Activated CD8-positive, alpha-beta T cell treated with anti-CD3 and anti-CD28 coated beads for 36 hours (primary cell): ENCODE results near the gene CCIN. TPM values are rescaled to one million over a fixed set of nuclear protein-coding genes. Genes with fewer than 3 reads are reported as not detected.
"Not testable (repeated sequence)": the region's sequence is repeated elsewhere in the genome, so short reads cannot be mapped to it uniquely, and the experiment has no call there.

Experiments used
- ATAC-seq: fragments of 200-7000 bp; cut with Tn5 transposase; one replicate; pipeline ENCODE4 v1.10.0; 2021; ENCODE audit warnings: mild to moderate bottlenecking, moderate library complexity
- CTCF ChIA-PET: fragments of 350-600 bp; sonication (Branson Sonifier 250); formaldehyde crosslinking; loops from one replicate; lab custom pipeline; 2021; ENCODE audit warnings: antibody characterized with exemption; lab: Charles Lee
- POLR2A ChIA-PET: fragments of 350-600 bp; sonication (Branson Sonifier 250); formaldehyde crosslinking; loops from one replicate; lab custom pipeline; 2021; ENCODE audit warnings: antibody characterized with exemption; lab: Charles Lee
- DNase-seq: peaks from one replicate; pipeline ENCODE4 v3.0.0-alpha.2; 2020
- H3K27ac Mint-ChIP-seq: one replicate; pipeline ENCODE4 v1.8.0; 2021; ENCODE audit warnings: mild to moderate bottlenecking, mixed read lengths
- H3K27me3 Mint-ChIP-seq: one replicate; pipeline ENCODE4 v1.8.0; 2021; ENCODE audit warnings: mixed read lengths
- H3K36me3 Mint-ChIP-seq: one replicate; pipeline ENCODE4 v1.8.0; 2021; ENCODE audit warnings: low read depth, mixed read lengths
- H3K4me1 Mint-ChIP-seq: one replicate; pipeline ENCODE4 v1.8.0; 2021; ENCODE audit warnings: low read depth, mixed read lengths
- H3K4me3 Mint-ChIP-seq: one replicate; pipeline ENCODE4 v1.8.0; 2021; ENCODE audit warnings: mild to moderate bottlenecking, moderate library complexity, mixed read lengths
- H3K9me3 Mint-ChIP-seq: one replicate; pipeline ENCODE4 v1.8.0; 2021; ENCODE audit warnings: mixed read lengths
- intact Hi-C: fragments of 100-400 bp; cut with micrococcal nuclease; formaldehyde crosslinking; loops from one replicate; pipeline ENCODE4 v1.10.0; 2022
- total RNA-seq, 2 experiments: library from RNA; stranded (reverse); gene quantifications; one replicate each; pipeline ENCODE4 v1.2.3, GENCODE V29; 2021
- TF ChIP-seq, protein P1 (sequence below): fragments of 200-600 bp; IDR thresholded peaks from one replicate; pipeline ENCODE4 v1.8.0; 2022; ENCODE audit warnings: antibody characterized with exemption, mild to moderate bottlenecking

Gene CCIN
- total RNA-seq, 2 experiments from 2014 or later = not detected

- peaks cover 18% of the 10 kb centered on the region for H3K36me3 Mint-ChIP-seq
- ChIA-PET CTCF (interaction anchor here (0.8 to 2.7 kb wide), 5 partner anchors 11 to 393 kb away, joined by 3 to 17 read pairs (median 4); no protein-coding TSS in a partner anchor), POLR2A (interaction anchor here (0.7 to 1.1 kb wide), 4 partner anchors 10 to 36 kb away, joined by 3 to 4 read pairs (median 3); partner anchors contain the start of gene CLTA)
- H3K27ac Mint-ChIP-seq = no peak overlapping the region
- H3K27me3 Mint-ChIP-seq = no peaks in the 10 kb centered on the region
- ATAC-seq = no peak
- intact Hi-C loops = no loop called here
- no peaks in the 10 kb centered on the region for H3K9me3 Mint-ChIP-seq
- peaks cover 46% of the 10 kb centered on the region for H3K4me1 Mint-ChIP-seq
- TF ChIP-seq, protein P1, sequence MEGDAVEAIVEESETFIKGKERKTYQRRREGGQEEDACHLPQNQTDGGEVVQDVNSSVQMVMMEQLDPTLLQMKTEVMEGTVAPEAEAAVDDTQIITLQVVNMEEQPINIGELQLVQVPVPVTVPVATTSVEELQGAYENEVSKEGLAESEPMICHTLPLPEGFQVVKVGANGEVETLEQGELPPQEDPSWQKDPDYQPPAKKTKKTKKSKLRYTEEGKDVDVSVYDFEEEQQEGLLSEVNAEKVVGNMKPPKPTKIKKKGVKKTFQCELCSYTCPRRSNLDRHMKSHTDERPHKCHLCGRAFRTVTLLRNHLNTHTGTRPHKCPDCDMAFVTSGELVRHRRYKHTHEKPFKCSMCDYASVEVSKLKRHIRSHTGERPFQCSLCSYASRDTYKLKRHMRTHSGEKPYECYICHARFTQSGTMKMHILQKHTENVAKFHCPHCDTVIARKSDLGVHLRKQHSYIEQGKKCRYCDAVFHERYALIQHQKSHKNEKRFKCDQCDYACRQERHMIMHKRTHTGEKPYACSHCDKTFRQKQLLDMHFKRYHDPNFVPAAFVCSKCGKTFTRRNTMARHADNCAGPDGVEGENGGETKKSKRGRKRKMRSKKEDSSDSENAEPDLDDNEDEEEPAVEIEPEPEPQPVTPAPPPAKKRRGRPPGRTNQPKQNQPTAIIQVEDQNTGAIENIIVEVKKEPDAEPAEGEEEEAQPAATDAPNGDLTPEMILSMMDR = no peak
- no peak overlapping the region for H3K4me3 Mint-ChIP-seq
- no peak for DNase-seq
These were observed 14.7 kb upstream of the CCIN start for GRCh38 chr9:36154331-36154952.

- intact Hi-C loops = no loop called here
- Mint-ChIP-seq H3K36me3 (peaks cover 18% of the 10 kb centered on the region), H3K9me3 (no peaks in the 10 kb centered on the region), H3K27ac (no peak overlapping the region), H3K4me1 (peaks cover 35% of the 10 kb centered on the region), H3K4me3 (no peak overlapping the region), H3K27me3 (no peaks in the 10 kb centered on the region)
- ATAC-seq = no peak
- ChIA-PET CTCF (interaction anchor here (1.2 to 2.7 kb wide), 2 partner anchors 9 to 54 kb away, joined by 3 to 17 read pairs; no protein-coding TSS in a partner anchor), POLR2A (no interaction called here)
- DNase-seq = no peak
- TF ChIP-seq, protein P1 = no peak
These were observed 13.1 kb upstream of the CCIN start for GRCh38 chr9:36156116-36156515.

- H3K36me3 Mint-ChIP-seq = peaks cover 14% of the 10 kb centered on the region
- H3K27me3 Mint-ChIP-seq = no peaks in the 10 kb centered on the region
- H3K9me3 Mint-ChIP-seq = no peaks in the 10 kb centered on the region
- POLR2A ChIA-PET = no interaction called here
- H3K4me1 Mint-ChIP-seq = peaks cover 17% of the 10 kb centered on the region
- ATAC-seq (no peak), DNase-seq (no peak)
- no peak overlapping the region for H3K4me3 Mint-ChIP-seq
- intact Hi-C loops = no loop called here
- TF ChIP-seq, protein P1 = no peak
- CTCF ChIA-PET = interaction anchor here (2.3 kb wide), 1 partner anchor 56 kb away, joined by 20 read pairs; no protein-coding TSS in a partner anchor
- no peak overlapping the region for H3K27ac Mint-ChIP-seq
These were observed 11.1 kb upstream of the CCIN start for GRCh38 chr9:36158122-36158521.

- peaks cover 13% of the 10 kb centered on the region for H3K4me1 Mint-ChIP-seq
- no peaks in the 10 kb centered on the region for H3K27me3 Mint-ChIP-seq
- ChIA-PET CTCF (interaction anchor here (1.2 to 2.3 kb wide), 2 partner anchors 54 to 56 kb away, joined by 3 to 20 read pairs; no protein-coding TSS in a partner anchor), POLR2A (interaction anchor here (0.7 kb wide), 1 partner anchor 15 kb away, joined by 3 read pairs; no protein-coding TSS in a partner anchor)
- no peak overlapping the region for H3K4me3 Mint-ChIP-seq
- TF ChIP-seq, protein P1 = no peak
- DNase-seq = no peak
- peaks cover 12% of the 10 kb centered on the region for H3K36me3 Mint-ChIP-seq
- no peak for ATAC-seq
- intact Hi-C loops = no loop called here
- no peak overlapping the region for H3K27ac Mint-ChIP-seq
- H3K9me3 Mint-ChIP-seq = no peaks in the 10 kb centered on the region
These were observed 10.3 kb upstream of the CCIN start for GRCh38 chr9:36158917-36159316.

GRCh38 chr9:36159509-36159908, 9.7 kb upstream of the CCIN start:
- ATAC-seq, H3K4me3 Mint-ChIP-seq, H3K9me3 Mint-ChIP-seq, H3K27me3 Mint-ChIP-seq, intact Hi-C loops, DNase-seq, H3K4me1 Mint-ChIP-seq, H3K27ac Mint-ChIP-seq: not testable (repeated sequence)
- CTCF ChIA-PET = interaction anchor here (1.2 to 2.3 kb wide), 2 partner anchors 55 to 57 kb away, joined by 3 to 20 read pairs; no protein-coding TSS in a partner anchor
- peaks cover 10% of the 10 kb centered on the region for H3K36me3 Mint-ChIP-seq
- POLR2A ChIA-PET = interaction anchor here (0.7 to 0.9 kb wide), 2 partner anchors 10 to 14 kb away, joined by 3 read pairs; no protein-coding TSS in a partner anchor

DNA sequence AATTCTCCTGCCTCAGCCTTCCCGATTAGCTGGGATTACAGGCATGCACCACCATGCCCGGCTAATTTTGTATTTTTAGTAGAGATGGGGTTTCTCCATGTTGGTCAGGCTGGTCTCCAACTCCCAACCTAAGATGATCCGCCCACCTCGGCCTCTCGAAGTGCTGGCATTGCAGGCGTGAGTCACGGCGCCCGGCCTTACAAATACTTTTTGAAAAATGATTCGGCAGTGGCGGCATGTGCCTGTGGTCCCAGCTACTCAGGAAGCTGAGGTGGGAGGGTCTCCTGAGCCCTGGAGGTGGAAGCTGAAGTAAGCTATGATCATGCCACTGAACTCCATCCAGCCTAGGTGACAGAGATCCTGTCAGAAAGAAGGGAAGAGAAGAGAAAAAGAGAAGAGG, 9.1 kb upstream of the CCIN start:
- H3K4me3 Mint-ChIP-seq, H3K4me1 Mint-ChIP-seq, H3K9me3 Mint-ChIP-seq, ATAC-seq, intact Hi-C loops, DNase-seq, H3K27me3 Mint-ChIP-seq, H3K27ac Mint-ChIP-seq: not testable (repeated sequence)
- POLR2A ChIA-PET = interaction anchor here (0.9 kb wide), 1 partner anchor 10 kb away, joined by 3 read pairs; no protein-coding TSS in a partner anchor
- peaks cover 10% of the 10 kb centered on the region for H3K36me3 Mint-ChIP-seq
- CTCF ChIA-PET = interaction anchor here (0.7 to 2.3 kb wide), 2 partner anchors 58 to 75 kb away, joined by 3 to 20 read pairs; no protein-coding TSS in a partner anchor
